ENCODE results near the gene OVOL1. TPM values are rescaled to one million over a fixed set of nuclear protein-coding genes. Genes with fewer than 3 reads are reported as not detected.

Gene OVOL1
- total and polyA plus RNA-seq, 7 donors = 16.6 to 30.0 (median 22.7) TPM; not detected in 4

GRCh38 chr11:65781962-65782815 lies 4.7 kb upstream of the OVOL1 start:
- no peaks in the 10 kb centered on the region for H3K9me3 ChIP-seq
- peaks cover 16 to 29% (median 21%) of the 10 kb centered on the region in 3 donors for H3K27me3 ChIP-seq
- H3K4me1 ChIP-seq = peaks cover 0 to 42% (median 35%) of the 10 kb centered on the region in 4 donors
- intact Hi-C loops (cut with DNase I) = loop anchor here (2.0 kb wide), 1 partner anchor 69 kb away; the partner anchor contains the start of gene KAT5
- H3K36me3 ChIP-seq = peaks cover 0 to 22% (median 14%) of the 10 kb centered on the region in 4 donors
- H3K27ac ChIP-seq = peak overlapping the region in 3 of 4 donors; percentile 73 to 85 (median 76)
- no peak for TF ChIP-seq CTCF (IDR thresholded peaks at IDR 0.05)
- TF ChIP-seq POLR2AphosphoS5 (IDR thresholded peaks at IDR 0.05) = no peak
- TF ChIP-seq POLR2A (IDR thresholded peaks at IDR 0.05) = no peak
- no peak for TF ChIP-seq EP300 (IDR thresholded peaks at IDR 0.05)
- whole genome bisulfite sequencing, 2 donors = 84 to 92% methylated on average over 13 of the region's 13 CpGs
- H3K4me3 ChIP-seq = no peak overlapping the region
- peak; percentile 50 for DNase-seq

GRCh38 chr11:65782816-65783228 lies 4.0 kb upstream of the OVOL1 start:
- Histone ChIP-seq H3K36me3 (peaks cover 0 to 16% (median 7%) of the 10 kb centered on the region in 4 donors), H3K9me3 (no peaks in the 10 kb centered on the region), H3K4me3 (no peak overlapping the region), H3K27ac (no peak overlapping the region), H3K27me3 (peaks cover 23 to 36% (median 27%) of the 10 kb centered on the region in 3 donors), H3K4me1 (peaks cover 0 to 47% (median 40%) of the 10 kb centered on the region in 4 donors)
- TF ChIP-seq POLR2AphosphoS5 (IDR thresholded peaks at IDR 0.05) (no peak), EP300 (IDR thresholded peaks at IDR 0.05) (no peak), POLR2A (IDR thresholded peaks at IDR 0.05) (no peak), CTCF (IDR thresholded peaks at IDR 0.05) (no peak)
- peak; percentile 61 for DNase-seq
- intact Hi-C loops (cut with DNase I) = no loop called here
- WGBS, 2 donors = 41 to 71% methylated on average over 9 of the region's 9 CpGs

GRCh38 chr11:65785319-65786007 lies 1.4 kb upstream of the OVOL1 start:
- Histone ChIP-seq H3K9me3 (no peaks in the 10 kb centered on the region), H3K27ac (no peak overlapping the region), H3K4me3 (no peak overlapping the region), H3K27me3 (peaks cover 30 to 58% (median 37%) of the 10 kb centered on the region in 3 donors), H3K36me3 (no peaks in the 10 kb centered on the region), H3K4me1 (peaks cover 0 to 30% (median 30%) of the 10 kb centered on the region in 4 donors)
- 82% methylated on average over 8 of the region's 8 CpGs for WGBS, 2 donors
- TF ChIP-seq EP300 (IDR thresholded peaks at IDR 0.05) (no peak), POLR2A (IDR thresholded peaks at IDR 0.05) (no peak), CTCF (IDR thresholded peaks at IDR 0.05) (no peak), POLR2AphosphoS5 (IDR thresholded peaks at IDR 0.05) (no peak)
- intact Hi-C loops (cut with DNase I) = no loop called here
- DNase-seq = no peak

GRCh38 chr11:65786008-65786785 lies 666 bp upstream of the OVOL1 start:
- peaks cover 0 to 30% (median 29%) of the 10 kb centered on the region in 4 donors for H3K4me1 ChIP-seq
- no peak for DNase-seq
- peaks cover 30 to 63% (median 37%) of the 10 kb centered on the region in 3 donors for H3K27me3 ChIP-seq
- 17 to 18% methylated on average over 74 of the region's 74 CpGs for WGBS, 2 donors
- H3K9me3 ChIP-seq = no peaks in the 10 kb centered on the region
- no peak overlapping the region for H3K27ac ChIP-seq
- TF ChIP-seq POLR2AphosphoS5 (IDR thresholded peaks at IDR 0.05) (no peak), CTCF (IDR thresholded peaks at IDR 0.05) (no peak), POLR2A (IDR thresholded peaks at IDR 0.05) (no peak), EP300 (IDR thresholded peaks at IDR 0.05) (no peak)
- intact Hi-C loops (cut with DNase I) = no loop called here
- H3K4me3 ChIP-seq = peak overlapping the region in 3 of 4 donors; percentile 23 to 29 (median 28)
- no peaks in the 10 kb centered on the region for H3K36me3 ChIP-seq

All from sigmoid colon (tissue), 7 donors.